ENCODE results near the gene ZSCAN25. TPM values are rescaled to one million over a fixed set of nuclear protein-coding genes. Genes with fewer than 3 reads are reported as not detected.

The ZSCAN25 gene
- total RNA-seq, 6 experiments from 2014 or later: 4.5 to 7.4 (median 6.0) TPM

- H3K9me3 ChIP-seq: no peaks in the 10 kb centered on the region
- ATAC-seq: no peak
- 59% methylated on average over 3 of the region's 3 CpGs for WGBS (ENCODE audit: insufficient coverage, low coverage, low lambda C conversion rate, missing lambda C conversion rate)
Measured at GRCh38 chr7:99614495-99614894, 2.3 kb upstream of the ZSCAN25 start.

DNA sequence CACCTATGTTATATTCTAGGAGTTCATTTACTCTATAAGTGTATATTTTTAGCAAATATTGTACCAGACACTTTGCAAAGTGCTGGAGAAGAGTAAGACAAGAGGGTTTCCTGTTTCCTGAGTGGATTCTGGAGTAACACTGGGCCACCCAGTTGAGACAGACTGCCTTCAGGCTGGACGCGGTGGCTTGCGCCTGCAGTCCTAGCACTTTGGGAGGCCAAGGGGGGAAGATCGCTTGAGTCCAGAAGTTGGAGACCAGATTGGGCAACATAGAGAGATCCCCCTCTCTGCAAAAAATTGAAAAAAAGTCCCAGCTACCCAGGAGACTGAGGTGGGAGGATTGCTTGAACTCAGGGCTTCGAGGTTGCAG lies 772 bp upstream of the ZSCAN25 start:
- DNase-seq (no peak), ATAC-seq (no peak)
- Histone ChIP-seq H3K27me3 (no peaks in the 10 kb centered on the region), H3K9me3 (no peaks in the 10 kb centered on the region), H3K27ac (peak overlapping the region in 1 of 3 donors; percentile 72), H3K4me1 (peaks cover 0 to 13% (median 6%) of the 10 kb centered on the region in 4 donors), H3K4me3 (peak overlapping the region; percentile 87 to 96 (median 93)), H3K36me3 (peaks cover 0 to 26% (median 14%) of the 10 kb centered on the region in 4 donors)
- intact Hi-C loops (cut with DNase I): no loop called here
- 90% methylated on average over 4 of the region's 5 CpGs for WGBS (ENCODE audit: insufficient coverage, low coverage, low lambda C conversion rate, missing lambda C conversion rate)
- TF ChIP-seq, protein P1, sequence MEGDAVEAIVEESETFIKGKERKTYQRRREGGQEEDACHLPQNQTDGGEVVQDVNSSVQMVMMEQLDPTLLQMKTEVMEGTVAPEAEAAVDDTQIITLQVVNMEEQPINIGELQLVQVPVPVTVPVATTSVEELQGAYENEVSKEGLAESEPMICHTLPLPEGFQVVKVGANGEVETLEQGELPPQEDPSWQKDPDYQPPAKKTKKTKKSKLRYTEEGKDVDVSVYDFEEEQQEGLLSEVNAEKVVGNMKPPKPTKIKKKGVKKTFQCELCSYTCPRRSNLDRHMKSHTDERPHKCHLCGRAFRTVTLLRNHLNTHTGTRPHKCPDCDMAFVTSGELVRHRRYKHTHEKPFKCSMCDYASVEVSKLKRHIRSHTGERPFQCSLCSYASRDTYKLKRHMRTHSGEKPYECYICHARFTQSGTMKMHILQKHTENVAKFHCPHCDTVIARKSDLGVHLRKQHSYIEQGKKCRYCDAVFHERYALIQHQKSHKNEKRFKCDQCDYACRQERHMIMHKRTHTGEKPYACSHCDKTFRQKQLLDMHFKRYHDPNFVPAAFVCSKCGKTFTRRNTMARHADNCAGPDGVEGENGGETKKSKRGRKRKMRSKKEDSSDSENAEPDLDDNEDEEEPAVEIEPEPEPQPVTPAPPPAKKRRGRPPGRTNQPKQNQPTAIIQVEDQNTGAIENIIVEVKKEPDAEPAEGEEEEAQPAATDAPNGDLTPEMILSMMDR (IDR thresholded peaks at IDR 0.05): no peak
- no peak for TF ChIP-seq POLR2A (IDR thresholded peaks at IDR 0.05)

More at GRCh38 chr7:99614495-99614894, 2.3 kb upstream of the ZSCAN25 start:
- Histone ChIP-seq H3K4me3 (no peak overlapping the region), H3K27me3 (no peaks in the 10 kb centered on the region), H3K36me3 (peaks cover 0 to 11% (median 6%) of the 10 kb centered on the region in 4 donors), H3K4me1 (peaks cover 0 to 13% (median 6%) of the 10 kb centered on the region in 4 donors), H3K27ac (no peak overlapping the region)
- intact Hi-C loops (cut with DNase I): no loop called here
- no peak for TF ChIP-seq POLR2A (IDR thresholded peaks at IDR 0.05)
- TF ChIP-seq, protein P1 (IDR thresholded peaks at IDR 0.05): no peak
- no peak for DNase-seq

DNA sequence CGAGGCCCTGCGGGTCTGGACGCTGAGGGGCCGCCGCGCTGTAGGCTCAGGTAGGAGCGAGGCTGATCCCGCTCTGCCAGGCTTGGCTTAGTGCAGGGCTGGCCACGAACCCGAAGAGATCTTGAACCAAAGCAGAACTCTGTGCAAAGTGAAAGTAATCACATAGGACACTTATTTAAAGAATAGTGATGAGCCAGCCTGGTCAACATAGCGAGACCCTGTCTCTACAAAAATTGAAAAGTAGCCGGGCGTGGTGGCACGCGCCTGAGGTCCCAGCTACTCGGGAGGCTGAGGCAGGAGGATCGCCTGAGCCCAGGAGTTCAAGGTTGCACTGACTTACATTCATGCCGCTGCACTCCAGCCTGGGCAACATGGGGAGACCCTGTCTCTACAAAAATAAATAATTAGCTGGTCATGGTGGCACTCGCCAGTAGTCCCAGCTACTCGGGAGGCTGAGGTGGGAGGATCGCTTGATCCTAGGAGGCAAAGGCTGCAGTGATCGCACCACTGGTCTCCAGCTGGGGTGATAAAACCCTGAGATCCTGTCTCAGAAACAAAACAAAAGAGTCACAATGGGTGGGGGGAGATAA lies 541 bp downstream of the ZSCAN25 start:
- Histone ChIP-seq H3K4me3 (peak overlapping the region; percentile 87 to 96 (median 93)), H3K36me3 (peaks cover under 1 to 39% (median 22%) of the 10 kb centered on the region in 4 donors), H3K27me3 (no peaks in the 10 kb centered on the region), H3K27ac (peak overlapping the region; percentile 41 to 72 (median 61)), H3K9me3 (no peaks in the 10 kb centered on the region), H3K4me1 (peaks cover 0 to 13% (median 6%) of the 10 kb centered on the region in 4 donors)
- intact Hi-C loops (cut with DNase I): no loop called here
- TF ChIP-seq POLR2A (IDR thresholded peaks at IDR 0.05): no peak
- TF ChIP-seq, protein P1 (IDR thresholded peaks at IDR 0.05): no peak
- DNase-seq: no peak
- 12% methylated on average over 12 of the region's 22 CpGs for WGBS (ENCODE audit: insufficient coverage, low coverage, low lambda C conversion rate, missing lambda C conversion rate)
- ATAC-seq: no peak

DNA sequence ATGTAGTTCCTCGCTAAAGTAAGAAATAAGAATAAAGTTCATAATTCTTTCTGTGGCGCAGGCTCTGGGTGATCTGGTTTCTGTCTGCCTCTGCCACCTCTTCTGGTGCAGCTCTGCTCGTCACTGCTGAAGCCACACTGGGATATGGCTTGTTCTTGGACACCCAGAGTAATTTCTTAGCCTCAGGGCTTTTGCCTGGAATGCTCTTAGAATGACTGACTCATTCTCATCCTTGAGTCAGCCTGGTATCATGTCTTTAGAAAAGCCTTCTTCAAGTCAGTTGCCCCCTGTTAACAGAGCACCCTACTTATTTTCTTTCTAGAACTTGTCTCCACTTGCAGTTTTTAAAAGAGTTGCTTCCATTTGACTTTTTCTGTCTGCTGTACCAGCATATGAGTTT lies 2.0 kb downstream of the ZSCAN25 start:
- DNase-seq (no peak), ATAC-seq (no peak)
- no peak overlapping the region for H3K4me3 ChIP-seq
- no peaks in the 10 kb centered on the region for H3K9me3 ChIP-seq
- H3K4me1 ChIP-seq: peaks cover 0 to 13% (median 6%) of the 10 kb centered on the region in 4 donors
- TF ChIP-seq, protein P1 (IDR thresholded peaks at IDR 0.05): no peak
- no peak for TF ChIP-seq POLR2A (IDR thresholded peaks at IDR 0.05)
- peaks cover 10 to 54% (median 33%) of the 10 kb centered on the region in 4 donors for H3K36me3 ChIP-seq
- 93% methylated on average over 3 of the region's 3 CpGs for WGBS (ENCODE audit: insufficient coverage, low coverage, low lambda C conversion rate, missing lambda C conversion rate)
- H3K27me3 ChIP-seq: no peaks in the 10 kb centered on the region
- no peak overlapping the region for H3K27ac ChIP-seq
- intact Hi-C loops (cut with DNase I): no loop called here

Measured in right lobe of liver (tissue), 6 donors.